ENCODE measurements around the gene SPRR5. TPM values are rescaled to one million over a fixed set of nuclear protein-coding genes. Genes with fewer than 3 reads are reported as not detected.

SPRR5 gene, protein sequence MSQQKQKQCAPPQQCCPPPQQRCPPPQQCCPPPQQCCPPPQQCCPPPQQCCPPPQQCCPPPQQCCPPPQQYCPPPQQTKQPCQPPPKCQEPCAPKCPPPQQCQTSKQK
- not detected for total RNA-seq

DNA sequence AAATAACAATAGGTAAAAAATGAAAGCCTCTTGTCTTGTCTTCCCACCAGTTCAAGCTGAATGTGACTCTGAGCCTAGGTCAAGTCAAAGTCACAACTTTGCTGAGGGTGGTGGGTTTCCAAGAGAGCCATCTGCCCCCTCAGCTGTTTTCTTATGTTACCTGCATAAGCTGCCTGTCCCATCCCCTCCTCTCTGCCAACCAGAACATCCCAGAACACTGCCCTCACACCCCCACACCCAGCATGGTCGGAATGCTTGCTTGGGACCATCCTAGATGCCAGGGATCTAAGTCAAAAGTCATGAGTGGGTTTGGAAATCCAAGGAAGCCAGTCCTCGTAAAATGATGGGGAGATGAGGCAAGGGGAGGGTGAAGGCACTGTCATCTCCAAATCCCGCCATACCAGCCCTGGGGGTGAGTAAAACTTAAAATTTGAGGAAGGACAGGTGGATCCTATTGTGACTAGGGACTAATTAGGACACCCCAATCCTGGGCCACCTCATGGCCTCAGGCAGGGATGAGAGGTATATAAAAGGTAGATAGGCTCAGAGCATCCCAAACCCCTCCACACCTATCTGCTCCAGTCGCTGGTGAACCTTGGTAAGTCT is at the start of gene SPRR5:
Gene SPRR5 (plus strand): TSS at position 556 of the 606 bp plus-strand sequence. CDS start 1,349 bp downstream, outside the sequence.
- Mint-ChIP-seq H3K36me3 (ENCODE audit: insufficient read depth) (no peaks in the 10 kb centered on the region), H3K27me3 (ENCODE audit: low read depth) (peaks cover 9% of the 10 kb centered on the region), H3K4me3 (no peak within 1 kb of the TSS), H3K9me3 (no peaks in the 10 kb centered on the region), H3K4me1 (ENCODE audit: low read depth) (no peaks in the 10 kb centered on the region)
- no peak for DNase-seq
- ATAC-seq: no peak

DNA sequence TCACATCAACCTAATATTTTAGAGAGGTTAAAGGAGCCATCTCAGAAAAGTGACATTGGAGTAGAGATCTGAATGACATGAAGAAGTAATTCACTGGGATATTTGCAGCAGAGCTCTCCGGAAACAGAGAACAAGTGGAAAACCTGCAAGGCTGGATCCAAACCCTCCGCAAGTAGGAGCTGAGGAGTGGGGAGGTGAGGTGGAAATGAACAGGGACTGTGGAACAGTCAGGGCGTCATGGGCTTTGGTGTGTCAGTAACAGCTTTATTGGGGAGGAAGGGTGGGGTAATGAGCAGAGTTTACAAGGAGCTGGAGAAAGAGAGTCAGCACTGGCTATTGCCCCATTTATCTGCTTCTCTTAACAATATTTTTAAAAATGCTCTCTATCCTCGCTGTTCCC is 48.0 kb upstream of the SPRR5 start:
- Mint-ChIP-seq H3K9me3 (peaks cover 4% of the 10 kb centered on the region), H3K4me1 (ENCODE audit: low read depth) (no peaks in the 10 kb centered on the region), H3K36me3 (ENCODE audit: insufficient read depth) (no peaks in the 10 kb centered on the region), H3K4me3 (no peak overlapping the region), H3K27me3 (ENCODE audit: low read depth) (peaks cover 31% of the 10 kb centered on the region)
- DNase-seq (no peak), ATAC-seq (no peak)

DNA sequence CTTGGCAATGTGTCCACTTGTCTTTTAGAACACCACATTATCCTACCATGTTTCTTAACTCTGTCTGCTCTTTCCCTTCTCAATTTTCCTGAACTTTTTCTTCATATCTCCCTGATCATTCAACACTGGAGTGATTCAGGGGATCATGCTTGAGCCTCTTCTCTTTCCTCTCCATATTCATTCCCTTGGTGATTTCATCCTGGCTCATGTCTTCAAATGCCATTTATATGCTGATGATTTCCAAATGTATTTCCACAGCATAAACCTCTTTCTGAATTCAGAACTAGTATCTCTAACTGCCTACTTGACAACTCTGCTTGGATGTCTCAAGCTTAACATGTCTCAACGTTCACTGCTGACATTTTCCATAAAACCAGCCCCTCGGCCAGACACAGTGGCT is 47.1 kb upstream of the SPRR5 start:
- no peaks in the 10 kb centered on the region for H3K9me3 Mint-ChIP-seq
- no peak for DNase-seq
- H3K4me3 Mint-ChIP-seq: no peak overlapping the region
- no peaks in the 10 kb centered on the region for H3K36me3 Mint-ChIP-seq (ENCODE audit: insufficient read depth)
- peaks cover 28% of the 10 kb centered on the region for H3K27me3 Mint-ChIP-seq (ENCODE audit: low read depth)
- no peak for ATAC-seq
- H3K4me1 Mint-ChIP-seq (ENCODE audit: low read depth): no peaks in the 10 kb centered on the region

DNA sequence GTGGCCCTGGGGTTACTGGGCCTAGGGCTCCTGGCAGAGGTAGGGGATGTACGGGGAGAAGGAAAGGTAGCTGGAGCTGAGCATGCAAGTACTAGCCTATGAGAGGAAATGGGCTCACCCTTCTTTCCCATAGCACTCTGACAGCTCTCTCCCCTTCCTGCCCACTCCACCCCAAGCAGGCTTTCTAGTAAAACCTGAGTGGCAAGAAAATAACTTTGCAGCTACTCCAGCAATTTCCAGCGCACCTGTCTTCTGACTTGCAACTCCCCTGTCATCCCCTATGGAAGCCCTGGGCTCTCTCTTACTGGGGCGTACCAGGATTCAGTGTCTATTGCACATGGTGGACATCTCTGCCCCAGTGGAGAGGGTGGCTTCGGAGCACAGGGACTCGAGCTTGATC is 45.4 kb upstream of the SPRR5 start:
- no peak overlapping the region for H3K4me3 Mint-ChIP-seq
- no peaks in the 10 kb centered on the region for H3K9me3 Mint-ChIP-seq
- ATAC-seq (no peak), DNase-seq (no peak)
- H3K27me3 Mint-ChIP-seq (ENCODE audit: low read depth): peaks cover 24% of the 10 kb centered on the region
- H3K4me1 Mint-ChIP-seq (ENCODE audit: low read depth): no peaks in the 10 kb centered on the region
- H3K36me3 Mint-ChIP-seq (ENCODE audit: insufficient read depth): no peaks in the 10 kb centered on the region

DNA sequence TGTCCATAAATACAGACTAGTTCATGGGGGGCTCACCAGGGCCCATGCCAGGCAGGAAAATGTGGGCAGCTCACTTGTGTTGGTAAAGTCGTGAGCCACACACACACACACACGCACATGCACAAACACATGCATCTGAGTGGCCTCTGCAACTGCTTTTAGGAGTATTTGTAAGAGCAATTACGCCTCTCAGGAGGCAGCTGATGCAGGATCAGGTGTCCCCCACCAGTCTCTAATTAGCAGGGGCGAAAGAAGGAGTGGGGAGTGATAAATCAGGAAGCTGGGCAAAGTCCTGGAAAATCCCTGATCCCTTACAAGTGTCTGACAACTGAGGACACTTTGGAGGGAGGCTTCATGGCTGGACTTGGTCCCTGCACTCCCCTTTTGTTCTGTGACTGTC is 44.4 kb upstream of the SPRR5 start:
- ATAC-seq (no peak), DNase-seq (no peak)
- no peak overlapping the region for H3K4me3 Mint-ChIP-seq
- peaks cover 17% of the 10 kb centered on the region for H3K27me3 Mint-ChIP-seq (ENCODE audit: low read depth)
- H3K4me1 Mint-ChIP-seq (ENCODE audit: low read depth): no peaks in the 10 kb centered on the region
- H3K9me3 Mint-ChIP-seq: no peaks in the 10 kb centered on the region
- H3K36me3 Mint-ChIP-seq (ENCODE audit: insufficient read depth): no peaks in the 10 kb centered on the region

DNA sequence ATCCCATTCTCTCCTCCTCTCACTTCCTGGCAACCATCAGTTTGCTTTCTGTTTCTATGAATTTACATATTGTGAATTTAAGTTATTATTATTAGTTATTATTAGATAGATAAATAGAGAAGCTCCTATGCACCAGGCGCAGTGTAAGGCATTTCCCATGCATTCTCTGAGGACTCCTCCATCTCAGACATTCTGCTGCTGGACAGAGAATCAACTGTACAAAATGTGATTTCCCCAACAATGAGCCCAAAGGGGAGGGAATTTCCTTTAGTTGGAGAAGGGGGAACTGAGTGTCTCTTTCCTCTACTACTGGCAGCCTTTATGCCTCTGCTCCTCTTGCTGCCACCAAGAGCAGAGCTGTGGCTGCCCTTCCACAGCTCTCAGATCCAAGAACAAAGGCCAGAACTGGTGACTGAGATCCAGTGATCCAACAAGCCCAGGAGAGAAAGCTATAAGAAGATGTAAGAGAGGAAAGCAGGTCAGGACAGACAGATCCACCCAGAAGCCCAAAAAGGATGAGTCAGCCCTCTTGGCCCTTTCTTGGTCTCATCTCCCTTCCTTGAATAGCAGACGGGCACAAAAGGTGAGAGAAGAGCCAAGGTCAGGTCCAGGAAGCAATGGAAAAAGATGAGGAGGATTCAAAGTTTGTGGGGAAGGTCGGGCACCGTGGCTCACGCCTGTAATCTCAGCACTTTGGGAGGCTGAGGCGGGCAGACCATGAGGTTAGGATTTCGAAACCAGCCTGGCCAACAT is 42.1 kb upstream of the SPRR5 start:
- Mint-ChIP-seq H3K4me3 (no peak overlapping the region), H3K9me3 (no peaks in the 10 kb centered on the region), H3K27me3 (ENCODE audit: low read depth) (peaks cover 24% of the 10 kb centered on the region), H3K36me3 (ENCODE audit: insufficient read depth) (no peaks in the 10 kb centered on the region), H3K4me1 (ENCODE audit: low read depth) (no peaks in the 10 kb centered on the region)
- ATAC-seq (no peak), DNase-seq (no peak)

DNA sequence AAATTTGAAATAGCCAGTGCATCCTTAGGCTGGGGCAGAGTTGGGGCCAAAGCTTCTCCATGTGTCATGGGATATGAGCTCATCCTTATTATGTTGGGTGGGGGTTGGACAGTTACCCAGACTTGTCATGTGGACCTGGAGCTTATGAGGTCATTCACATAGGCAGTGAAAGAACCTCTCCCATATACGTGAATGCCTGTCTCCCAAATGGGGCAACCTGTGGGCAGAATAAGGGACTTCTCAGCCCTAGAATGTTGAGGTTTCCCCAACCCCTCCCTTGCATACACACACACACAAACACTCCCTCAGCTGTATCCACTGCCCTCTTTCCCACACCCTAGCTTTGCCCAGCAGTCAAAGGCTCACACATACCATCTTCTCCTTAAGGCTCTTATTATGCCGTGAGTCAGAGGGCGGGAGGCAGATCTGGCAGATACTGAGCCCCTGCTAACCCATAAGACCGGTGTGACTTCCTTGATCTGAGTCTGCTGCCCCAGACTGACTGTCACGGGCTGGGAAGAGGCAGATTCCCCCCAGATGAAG is 40.9 kb upstream of the SPRR5 start:
- H3K4me1 Mint-ChIP-seq (ENCODE audit: low read depth): no peaks in the 10 kb centered on the region
- H3K27me3 Mint-ChIP-seq (ENCODE audit: low read depth): peaks cover 26% of the 10 kb centered on the region
- DNase-seq (no peak), ATAC-seq (no peak)
- no peaks in the 10 kb centered on the region for H3K9me3 Mint-ChIP-seq
- no peak overlapping the region for H3K4me3 Mint-ChIP-seq
- no peaks in the 10 kb centered on the region for H3K36me3 Mint-ChIP-seq (ENCODE audit: insufficient read depth)

DNA sequence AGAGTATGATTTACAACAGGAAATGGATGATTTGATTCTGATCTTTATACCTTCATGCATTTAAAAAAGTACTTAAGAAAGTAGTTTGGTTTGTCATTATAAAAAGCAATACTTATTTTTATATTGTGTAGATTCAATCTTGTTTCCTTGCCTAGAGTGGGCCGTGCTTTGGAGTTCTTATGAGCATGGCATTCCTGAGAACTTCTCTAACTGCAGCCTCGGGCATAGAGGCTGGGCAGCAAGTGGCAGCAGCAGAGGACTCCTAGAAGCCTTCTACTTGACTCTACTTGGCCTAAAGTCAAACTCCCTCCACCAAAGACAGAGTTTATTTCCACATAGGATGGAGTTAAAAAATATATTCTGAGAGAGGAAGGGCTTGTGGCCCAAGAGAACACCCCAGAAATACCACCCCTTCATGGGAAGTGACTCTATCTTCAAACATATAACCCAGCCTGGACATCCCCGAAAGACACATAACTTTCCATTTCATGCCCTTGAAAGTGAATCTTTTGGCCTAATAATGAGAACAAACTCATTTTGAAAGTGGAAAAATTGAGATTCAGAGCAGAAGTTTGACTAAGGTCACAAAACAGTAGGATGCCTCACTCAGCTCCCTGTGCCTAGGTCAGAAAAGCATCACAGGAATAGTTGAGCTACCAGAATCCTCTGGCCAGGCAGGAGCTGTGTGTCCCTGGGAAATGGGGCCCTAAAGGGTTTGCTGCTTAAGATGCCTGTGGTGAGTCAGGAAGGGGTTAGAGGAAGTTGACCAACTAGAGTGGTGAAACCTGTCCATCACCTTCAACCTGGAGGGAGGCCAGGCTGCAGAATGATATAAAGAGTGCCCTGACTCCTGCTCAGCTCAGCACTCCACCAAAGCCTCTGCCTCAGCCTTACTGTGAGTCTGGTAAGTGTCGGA is 39.1 kb upstream of the SPRR5 start, which contains the start of gene IVL:
Gene IVL (plus strand): TSS at position 861 of the 916 bp plus-strand sequence. CDS start 1,252 bp downstream, outside the sequence.
- Mint-ChIP-seq H3K4me1 (ENCODE audit: low read depth) (no peaks in the 10 kb centered on the region), H3K36me3 (ENCODE audit: insufficient read depth) (no peaks in the 10 kb centered on the region), H3K4me3 (no peak within 1 kb of the TSS), H3K27me3 (ENCODE audit: low read depth) (peaks cover 30% of the 10 kb centered on the region), H3K9me3 (no peaks in the 10 kb centered on the region)
- DNase-seq (no peak), ATAC-seq (no peak)

DNA sequence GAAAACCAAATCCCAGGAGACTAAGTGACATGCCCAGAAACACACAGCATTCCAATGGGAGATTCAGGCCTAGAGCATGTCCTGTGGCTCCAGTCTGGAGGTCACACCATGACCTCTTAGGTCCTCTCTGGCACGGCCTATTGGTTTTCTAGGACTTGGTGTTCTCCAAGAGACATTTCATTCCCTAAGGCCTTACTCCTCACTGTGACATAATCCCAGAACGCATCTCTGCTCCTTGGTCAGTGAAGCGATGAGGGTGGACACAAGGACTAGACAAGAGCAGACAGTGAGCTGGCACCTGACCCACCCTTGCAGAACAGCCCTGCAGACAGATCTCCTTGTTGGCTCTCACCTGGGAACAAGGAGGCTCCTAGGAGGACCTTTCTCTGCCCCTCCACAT is 37.8 kb upstream of the SPRR5 start:
- peaks cover 29% of the 10 kb centered on the region for H3K27me3 Mint-ChIP-seq (ENCODE audit: low read depth)
- H3K4me1 Mint-ChIP-seq (ENCODE audit: low read depth): no peaks in the 10 kb centered on the region
- no peaks in the 10 kb centered on the region for H3K9me3 Mint-ChIP-seq
- no peak for ATAC-seq
- no peak overlapping the region for H3K4me3 Mint-ChIP-seq
- no peaks in the 10 kb centered on the region for H3K36me3 Mint-ChIP-seq (ENCODE audit: insufficient read depth)
- DNase-seq: no peak

DNA sequence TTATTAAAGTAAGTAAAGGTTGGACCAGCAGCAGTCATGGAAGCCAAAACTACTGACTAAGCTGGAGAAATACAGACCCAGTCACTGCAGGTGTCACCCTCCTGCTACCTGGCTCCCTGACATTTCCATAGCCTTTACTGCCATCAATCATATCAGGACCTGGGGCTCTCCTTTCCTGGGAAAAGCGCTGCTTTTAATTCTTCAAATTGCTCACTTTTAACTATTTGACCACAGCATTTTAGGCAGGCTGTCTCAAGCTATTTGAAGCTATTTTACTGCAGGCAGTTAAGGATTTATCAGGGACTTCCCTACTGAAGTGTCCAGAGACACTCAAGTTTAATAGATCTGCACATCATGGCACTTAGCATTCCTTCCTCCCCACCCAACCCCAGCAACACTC is 34.5 kb upstream of the SPRR5 start:
- Mint-ChIP-seq H3K4me1 (ENCODE audit: low read depth) (no peaks in the 10 kb centered on the region), H3K36me3 (ENCODE audit: insufficient read depth) (no peaks in the 10 kb centered on the region), H3K9me3 (no peaks in the 10 kb centered on the region), H3K4me3 (no peak overlapping the region), H3K27me3 (ENCODE audit: low read depth) (peaks cover 34% of the 10 kb centered on the region)
- no peak for DNase-seq
- no peak for ATAC-seq

DNA sequence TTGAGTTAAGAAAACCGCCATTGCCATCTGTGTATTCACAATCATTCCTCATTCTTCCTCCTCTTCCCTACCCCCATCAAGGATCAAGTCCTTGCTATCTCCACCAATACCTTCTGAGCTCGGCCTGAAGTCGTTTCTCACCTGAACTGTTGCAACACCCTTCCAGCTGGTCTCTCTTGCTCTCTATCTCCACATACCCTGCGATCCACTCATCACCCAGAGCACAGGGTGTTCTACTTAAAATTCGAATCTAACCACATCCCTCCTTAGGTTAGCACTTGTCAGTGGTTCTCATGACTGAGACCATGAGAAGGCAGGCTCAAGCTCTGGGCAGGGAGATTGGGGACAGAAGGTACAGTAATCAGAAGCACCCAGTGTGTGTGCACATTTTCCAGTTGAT is 34.1 kb upstream of the SPRR5 start:
- ATAC-seq (no peak), DNase-seq (no peak)
- no peak overlapping the region for H3K4me3 Mint-ChIP-seq
- H3K36me3 Mint-ChIP-seq (ENCODE audit: insufficient read depth): no peaks in the 10 kb centered on the region
- H3K9me3 Mint-ChIP-seq: no peaks in the 10 kb centered on the region
- H3K27me3 Mint-ChIP-seq (ENCODE audit: low read depth): peaks cover 34% of the 10 kb centered on the region
- no peaks in the 10 kb centered on the region for H3K4me1 Mint-ChIP-seq (ENCODE audit: low read depth)

DNA sequence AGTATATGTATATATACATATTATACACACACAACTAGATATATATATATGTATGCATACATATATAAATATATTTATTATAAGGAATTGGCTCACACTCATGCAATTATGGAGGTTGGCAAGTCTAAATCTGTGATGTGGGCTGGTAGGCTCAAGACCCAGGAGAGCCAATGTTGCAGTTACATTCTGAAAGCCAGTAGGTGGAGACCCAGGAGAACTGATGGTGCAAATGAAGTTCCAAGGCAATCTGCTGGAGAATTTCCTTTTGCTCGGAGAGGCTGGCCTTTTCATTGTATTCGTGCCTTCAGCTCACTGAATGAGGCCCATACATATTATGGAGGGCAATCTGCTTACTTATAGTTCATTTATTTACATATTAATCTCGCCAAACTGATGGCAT is 29.2 kb upstream of the SPRR5 start:
- DNase-seq (no peak), ATAC-seq (no peak)
- Mint-ChIP-seq H3K9me3 (no peaks in the 10 kb centered on the region), H3K36me3 (ENCODE audit: insufficient read depth) (no peaks in the 10 kb centered on the region), H3K4me1 (ENCODE audit: low read depth) (no peaks in the 10 kb centered on the region), H3K27me3 (ENCODE audit: low read depth) (peaks cover 23% of the 10 kb centered on the region), H3K4me3 (no peak overlapping the region)

DNA sequence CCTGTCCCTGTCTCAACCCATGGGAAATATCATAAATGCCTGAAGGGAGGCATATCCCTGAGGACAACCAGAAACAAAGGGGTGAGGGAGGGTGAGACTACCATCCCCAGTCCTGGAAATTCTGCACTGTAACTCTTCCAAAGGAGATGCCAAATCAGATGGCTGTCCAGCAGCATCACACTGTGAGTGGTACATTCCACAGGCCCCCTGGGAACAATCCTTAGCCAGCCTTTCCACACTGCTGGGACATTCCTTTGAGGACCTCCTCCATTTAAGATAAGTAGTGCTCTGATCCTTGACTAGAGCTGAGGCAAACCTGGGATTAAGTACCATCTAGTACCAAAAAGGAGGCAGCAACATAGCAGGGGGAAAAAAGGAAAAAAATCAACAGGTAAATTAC is 27.9 kb upstream of the SPRR5 start:
- Mint-ChIP-seq H3K4me1 (ENCODE audit: low read depth) (no peaks in the 10 kb centered on the region), H3K27me3 (ENCODE audit: low read depth) (peaks cover 17% of the 10 kb centered on the region), H3K4me3 (no peak overlapping the region), H3K9me3 (no peaks in the 10 kb centered on the region), H3K36me3 (ENCODE audit: insufficient read depth) (no peaks in the 10 kb centered on the region)
- DNase-seq (no peak), ATAC-seq (no peak)

DNA sequence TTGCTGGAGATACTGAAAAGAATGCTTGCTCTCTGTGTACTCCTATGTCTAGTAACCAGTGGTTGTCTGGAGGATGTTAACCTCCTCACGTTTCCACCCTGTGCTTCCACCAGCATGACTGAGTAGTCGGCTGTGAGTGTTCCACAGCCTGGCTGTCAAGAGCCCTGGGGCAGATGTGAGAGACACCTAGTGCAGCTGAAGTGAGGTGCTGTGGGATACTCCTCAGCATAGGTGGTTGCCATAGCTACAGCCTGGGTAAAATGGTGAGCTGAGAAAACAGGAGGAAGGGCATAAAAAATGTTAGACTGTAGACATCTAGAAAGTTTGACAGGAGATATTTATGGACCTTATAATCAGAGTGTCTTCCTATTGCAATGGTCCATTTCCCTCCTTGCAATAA is 22.8 kb upstream of the SPRR5 start:
- ATAC-seq (no peak), DNase-seq (no peak)
- Mint-ChIP-seq H3K27me3 (ENCODE audit: low read depth) (peaks cover 8% of the 10 kb centered on the region), H3K36me3 (ENCODE audit: insufficient read depth) (no peaks in the 10 kb centered on the region), H3K4me1 (ENCODE audit: low read depth) (no peaks in the 10 kb centered on the region), H3K9me3 (no peaks in the 10 kb centered on the region), H3K4me3 (no peak overlapping the region)

Measured in activated T-cell treated with anti-CD3 and anti-CD28 coated beads, Interleukin-2, amount 50 U/mL, for 4 hours (primary cell).